K562 (cell line): ENCODE results near the gene CCDC87. TPM values are rescaled to one million over a fixed set of nuclear protein-coding genes. Genes with fewer than 3 reads are reported as not detected.

ENCODE experiments used
- ATAC-seq: fragments of 200-7000 bp; cut with Tn5 transposase; 3 replicates; pipeline ENCODE4 v1.9.1; 2020; ENCODE audit warnings: moderate library complexity
- BruUV-seq: library from RNA; stranded (reverse); fragments of 400-500 nt; replicated peaks from 2 replicates; lab custom pipeline; 2021; lab: Mats Ljungman, UMichigan
- CTCF ChIA-PET: fragments of 300-600 bp; formaldehyde crosslinking; extraction: SDS; loops from one replicate; lab custom pipeline; 2021; ENCODE audit warnings: low intra/inter-chr PET ratio; lab: Yijun Ruan, JAX
- POLR2A ChIA-PET: fragments of 300-600, 350-650 bp; sonication (Branson Sonifier 250); formaldehyde crosslinking; extraction: SDS; loops from one replicate; lab custom pipeline; 2021; ENCODE audit warnings: antibody characterized with exemption, inconsistent platforms; lab: Yijun Ruan, JAX
- DNase-seq, 4 experiments: peaks; one replicate each; pipeline versions ENCODE4 v3.0.0 to v3.0.0-alpha.2; 2011 to 2018; ENCODE audit warnings: low spot score in 3 of 4, mixed read lengths in 3 of 4; ENCODE audit errors: extremely low read depth in 1 of 4
- FAIRE-seq: peaks from 2 replicates; lab custom pipeline; 2011; peaks lifted over from hg19 to GRCh38; lab: Jason Lieb, UNC
- H2AFZ ChIP-seq: 2 replicates; pipeline ENCODE4 v1.6.0; 2011; ENCODE audit warnings: low read depth, low read length, control low read depth, inconsistent platforms
- H3K27ac ChIP-seq: fragments of 200-600 bp; 3 replicates; pipeline ENCODE4 v1.8.0; 2011; ENCODE audit warnings: low read depth, mild to moderate bottlenecking, control low read depth, inconsistent platforms, low read length, moderate library complexity, mixed read lengths; ENCODE audit errors: extremely low read depth
- H3K27me3 ChIP-seq, 2 experiments: fragments of 300-600 bp in 1 of 2; 2 replicates in 1 of 2; 3 replicates in 1 of 2; pipeline versions ENCODE4 v1.6.0 to v1.8.0; 2011; ENCODE audit warnings: inconsistent platforms in 2 of 2, low read length in 2 of 2, mild to moderate bottlenecking in 1 of 2, mixed read lengths in 1 of 2, moderate library complexity in 1 of 2; ENCODE audit not compliant: control insufficient read depth in 2 of 2, insufficient read depth in 2 of 2
- H3K36me3 ChIP-seq: fragments of 300-600 bp; 3 replicates; pipeline ENCODE4 v1.8.0; 2011; ENCODE audit warnings: mild to moderate bottlenecking, low read length, inconsistent platforms; ENCODE audit not compliant: control insufficient read depth, insufficient read depth
- H3K4me1 ChIP-seq, 2 experiments: fragments of 200-600 bp in 1 of 2; replicated peaks in 1 of 2; 2 replicates in 1 of 2; 3 replicates in 1 of 2; pipeline versions ENCODE4 v1.5.1 to v1.8.0; 2011; ENCODE audit warnings: inconsistent platforms in 2 of 2, low read length in 2 of 2, mild to moderate bottlenecking in 1 of 2, mixed read lengths in 1 of 2, moderate library complexity in 1 of 2; ENCODE audit not compliant: control insufficient read depth in 2 of 2, insufficient read depth in 2 of 2
- H3K4me2 ChIP-seq: 2 replicates; pipeline ENCODE4 v1.6.1; 2011; ENCODE audit warnings: low read length, control low read depth, inconsistent platforms, mixed read lengths; ENCODE audit not compliant: insufficient read depth
- H3K4me3 ChIP-seq: fragments of 200-600 bp; sonication (generic), shearing (Covaris generic); 2 replicates; pipeline ENCODE4 v1.5.1; 2016; ENCODE audit warnings: control low read depth, inconsistent platforms
- H3K79me2 ChIP-seq: fragments of 200-600 bp; 3 replicates; pipeline ENCODE4 v1.8.0; 2011; ENCODE audit warnings: low read length, inconsistent platforms; ENCODE audit not compliant: control insufficient read depth, insufficient read depth
- H3K9ac ChIP-seq, 2 experiments: 2 replicates each; pipeline versions ENCODE4 v1.6.0 to v1.6.1; 2011; ENCODE audit warnings: low read depth in 2 of 2, low read length in 2 of 2, control low read depth in 1 of 2, inconsistent platforms in 1 of 2, mild to moderate bottlenecking in 1 of 2, mixed read lengths in 1 of 2; ENCODE audit not compliant: insufficient read depth in 1 of 2
- H3K9me1 ChIP-seq: one replicate; pipeline ENCODE4 v1.6.0; 2011; ENCODE audit warnings: inconsistent platforms, mild to moderate bottlenecking, low read length, moderate library complexity; ENCODE audit not compliant: control insufficient read depth, insufficient read depth
- H3K9me3 ChIP-seq: replicated peaks from 2 replicates; pipeline ENCODE4 v1.5.1; 2011; ENCODE audit warnings: low read depth, low read length, inconsistent platforms; ENCODE audit not compliant: control insufficient read depth, insufficient read depth
- H4K20me1 ChIP-seq: replicated peaks from 2 replicates; pipeline ENCODE4 v1.6.1; 2011; ENCODE audit warnings: low read length, inconsistent platforms, mixed read lengths; ENCODE audit not compliant: control insufficient read depth, insufficient read depth
- C11orf30 ChIP-seq: fragments of 450-650 bp; IDR thresholded peaks from 2 replicates; pipeline ENCODE4 v1.6.1; 2016; ENCODE audit warnings: low read depth, mild to moderate bottlenecking
- CSDE1 ChIP-seq, 2 experiments: fragments of 450-650 bp; IDR thresholded peaks; 2 replicates each; pipeline ENCODE4 v1.6.1; 2016; ENCODE audit warnings: mild to moderate bottlenecking in 1 of 2
- MLLT1 ChIP-seq, 2 experiments: fragments of 450-650 bp; IDR thresholded peaks; 2 replicates each; pipeline ENCODE4 v1.6.1; 2016
- MYC ChIP-seq, 2 experiments: fragments of 250-450 bp in 1 of 2; sonication (Bioruptor Pico) in 1 of 2; IDR thresholded peaks; 2 replicates each; pipeline versions ENCODE4 v1.5.1 to v1.6.1; 2012 to 2021; ENCODE audit warnings: low read depth in 2 of 2, borderline replicate concordance in 1 of 2, improper control_type of control experiment in 1 of 2, low read length in 1 of 2, mild to moderate bottlenecking in 1 of 2, moderate library complexity in 1 of 2
- MYNN ChIP-seq, 2 experiments: sonication (generic); formaldehyde crosslinking in 1 of 2; IDR thresholded peaks; 2 replicates each; pipeline versions ENCODE4 v1.5.0 to v1.6.1; 2016 to 2020; ENCODE audit warnings: antibody characterized with exemption in 1 of 2, missing genetic modification reagents in 1 of 2
- SMAD2 ChIP-seq: fragments of 150-350 bp; IDR thresholded peaks from 2 replicates; pipeline ENCODE4 v1.6.1; 2014; ENCODE audit warnings: low read depth, mild to moderate bottlenecking, low read length
- SMARCE1 ChIP-seq: fragments of 450-650 bp; IDR thresholded peaks from 2 replicates; pipeline ENCODE4 v1.7.1; 2016; ENCODE audit warnings: mild to moderate bottlenecking
- ZNF24 ChIP-seq: fragments of 450-650 bp; IDR thresholded peaks from 2 replicates; pipeline ENCODE4 v1.6.1; 2016
- WGBS: fragments of 100-300 bp; shearing (Covaris generic); methylation state at CpG from one replicate; pipeline ENCODE4 v1.1.6; 2016; ENCODE audit warnings: low coverage, mixed read lengths; ENCODE audit not compliant: insufficient coverage; ENCODE audit errors: missing lambda C conversion rate; 5-methylcytosine and 5-hydroxymethylcytosine counted together
- in situ Hi-C: fragments of 300-500 bp; cut with MboI; formaldehyde crosslinking; loops from 4 replicates; pipeline ENCODE4 v1.15.0; 2018; ENCODE audit warnings: inconsistent platforms, mixed read lengths
- intact Hi-C: fragments of 100-400 bp; cut with micrococcal nuclease; formaldehyde crosslinking; loops from 2 replicates; pipeline ENCODE4 v1.14.2; 2022
- polyA plus RNA-seq, 8 experiments: library from polyadenylated mRNA; depleted of rRNA in 4 of 8; stranded (reverse) in 5 of 8; unstranded in 3 of 8; fragments of >200 nt; fragmentation: Nextera tagmentation in 2 of 8; fragmentation: Illumina TruSeq in 1 of 8; extraction: Ambion mirVana in 2 of 8; extraction: Trizol in 1 of 8; gene quantifications; 2 replicates each; pipeline versions ENCODE4 v1.2.1 to v1.2.3, GENCODE V29; 2011 to 2014; ENCODE audit warnings: inconsistent platforms in 1 of 8, missing spikeins in 1 of 8
- total RNA-seq, 7 experiments: library from RNA; depleted of rRNA in 6 of 7; stranded (reverse); fragments of >200 nt in 6 of 7; fragmentation: Illumina TruSeq in 2 of 7; extraction: Trizol in 2 of 7; gene quantifications; 2 replicates each; pipeline versions ENCODE4 v1.2.1 to v1.2.3, GENCODE V29; 2011 to 2021; ENCODE audit warnings: low replicate concordance in 1 of 7

The CCDC87 gene
- total and polyA plus RNA-seq, 9 of the 15 experiments (the other 6 are each of a cell fraction or from before 2014, with no cell fraction given) = 0.03 to 0.44 (median 0.15) TPM; not detected in 1

- 86% methylated on average over 4 of the region's 4 CpGs for WGBS
- POLR2A ChIA-PET = interaction anchor here (0.6 to 1.0 kb wide), 2 partner anchors 37 to 113 kb away, joined by 3 read pairs; no protein-coding TSS in a partner anchor
- intact Hi-C loops = no loop called here
These were observed 7.9 kb upstream of the CCDC87 start for GRCh38 chr11:66600631-66601233.

GRCh38 chr11:66600219-66600618 is 7.4 kb upstream of the CCDC87 start:
- in situ Hi-C loops (no loop called here), intact Hi-C loops (no loop called here)
- peaks cover 6% of the 10 kb centered on the region for H3K79me2 ChIP-seq
- H4K20me1 ChIP-seq = no peaks in the 10 kb centered on the region
- no peak overlapping the region for H3K9ac ChIP-seq
- peaks cover 58% of the 10 kb centered on the region; the same call in 2 of the 3 replicates for H3K36me3 ChIP-seq
- ChIA-PET POLR2A (interaction anchor here (1.0 kb wide), 1 partner anchor 38 kb away, joined by 3 read pairs; no protein-coding TSS in a partner anchor), CTCF (no interaction called here)
- no peaks in the 10 kb centered on the region; the same call in 1 of the 2 replicates for H3K9me3 ChIP-seq
- TF ChIP-seq SMARCE1 = no peak
- TF ChIP-seq C11orf30 = no peak
- TF ChIP-seq MYC (IDR thresholded peaks at IDR 0.05; ENCODE audit: low read depth, low read length) = no peak
- no peak for TF ChIP-seq MYC (CRISPR knock-in tag; IDR thresholded peaks at IDR 0.05; ENCODE audit: borderline replicate concordance, low read depth)
- peak; percentile 72 for TF ChIP-seq ZNF24
- TF ChIP-seq MYNN (IDR thresholded peaks at IDR 0.05) = no peak
- TF ChIP-seq MYNN (CRISPR knock-in tag; IDR thresholded peaks at IDR 0.05) = no peak
- no peak for TF ChIP-seq MLLT1 (IDR thresholded peaks at IDR 0.05)
- TF ChIP-seq SMAD2 = no peak
- ATAC-seq (no peak), DNase-seq (peak in 1 of 4 experiments; percentile 5), FAIRE-seq (no peak)
- no peak overlapping the region for H3K4me3 ChIP-seq
- no peak overlapping the region for H3K27ac ChIP-seq
- no peaks in the 10 kb centered on the region for H3K27me3 ChIP-seq
- H2AFZ ChIP-seq = no peak overlapping the region
- H3K4me1 ChIP-seq = peaks cover 11 to 30% of the 10 kb centered on the region in 2 experiments
- no peak overlapping the region for H3K4me2 ChIP-seq
- no peaks in the 10 kb centered on the region for H3K9me1 ChIP-seq
- WGBS = 80% methylated on average over 2 of the region's 2 CpGs
- BruUV-seq = no TSS peak

More at GRCh38 chr11:66600631-66601233, 7.9 kb upstream of the CCDC87 start:
- BruUV-seq = no TSS peak
- Histone ChIP-seq H3K9ac (no peak overlapping the region; a peak in 1 of 4 replicates), H3K79me2 (peaks cover 4% of the 10 kb centered on the region), H3K9me1 (no peaks in the 10 kb centered on the region), H3K9me3 (no peaks in the 10 kb centered on the region; the same call in 1 of the 2 replicates), H4K20me1 (no peaks in the 10 kb centered on the region), H3K4me1 (peaks cover 7 to 28% of the 10 kb centered on the region in 2 experiments), H3K27me3 (no peaks in the 10 kb centered on the region), H3K4me3 (no peak overlapping the region), H3K36me3 (peaks cover 60% of the 10 kb centered on the region; the same call in 2 of the 3 replicates), H2AFZ (no peak overlapping the region), H3K4me2 (no peak overlapping the region), H3K27ac (no peak overlapping the region)
- ATAC-seq (no peak), FAIRE-seq (no peak), DNase-seq (peak in 1 of 4 experiments; percentile 3)
- no peak for TF ChIP-seq CSDE1 (IDR thresholded peaks at IDR 0.05)
- CTCF ChIA-PET = no interaction called here
- in situ Hi-C loops = no loop called here
